HEK293 (cell line): ENCODE results near the gene IP6K2.

ENCODE experiments used
- CTCF ChIP-seq: fragments of 450-650 bp; formaldehyde crosslinking; IDR thresholded peaks from 2 replicates; pipeline ENCODE4 v1.5.1; 2016; ENCODE audit warnings: missing biosample characterization, missing genetic modification characterization
- IKZF3 ChIP-seq: fragments of 450-650 bp; IDR thresholded peaks from 2 replicates; pipeline ENCODE4 v1.5.0; 2018; ENCODE audit warnings: missing biosample characterization, mild to moderate bottlenecking, missing genetic modification characterization, moderate library complexity
- MZF1 ChIP-seq: fragments of 450-650 bp; formaldehyde crosslinking; IDR thresholded peaks from 2 replicates; pipeline ENCODE4 v1.5.1; 2017; ENCODE audit warnings: missing biosample characterization, missing genetic modification characterization, borderline replicate concordance
- OVOL3 ChIP-seq: fragments of 450-650 bp; formaldehyde crosslinking; IDR thresholded peaks from 2 replicates; pipeline ENCODE4 v1.5.1; 2016; ENCODE audit warnings: missing biosample characterization, missing genetic modification characterization
- PBX3 ChIP-seq: sonication (generic); formaldehyde crosslinking; IDR thresholded peaks from 2 replicates; pipeline ENCODE4 v1.8.1; 2022; ENCODE audit warnings: mild to moderate bottlenecking, moderate library complexity, missing genetic modification reagents
- ZEB2 ChIP-seq: fragments of 450-650 bp; formaldehyde crosslinking; IDR thresholded peaks from 2 replicates; pipeline ENCODE4 v1.5.1; 2016; ENCODE audit warnings: missing biosample characterization, missing genetic modification characterization
- ZFP3 ChIP-seq: fragments of 450-650 bp; formaldehyde crosslinking; IDR thresholded peaks from 2 replicates; pipeline ENCODE4 v1.5.1; 2016; ENCODE audit warnings: low read depth, missing biosample characterization, missing genetic modification characterization
- ZFP37 ChIP-seq: fragments of 450-650 bp; formaldehyde crosslinking; IDR thresholded peaks from 2 replicates; pipeline ENCODE4 v1.5.1; 2016; ENCODE audit warnings: missing biosample characterization, missing genetic modification characterization
- ZIC2 ChIP-seq: fragments of 450-650 bp; formaldehyde crosslinking; IDR thresholded peaks from 2 replicates; pipeline ENCODE4 v1.5.1; 2016; ENCODE audit warnings: missing biosample characterization, missing genetic modification characterization
- ZNF148 ChIP-seq: fragments of 450-650 bp; formaldehyde crosslinking; IDR thresholded peaks from 2 replicates; pipeline ENCODE4 v1.5.0; 2017; ENCODE audit warnings: missing biosample characterization, missing genetic modification characterization, borderline replicate concordance
- ZNF157 ChIP-seq: fragments of 450-650 bp; formaldehyde crosslinking; IDR thresholded peaks from 2 replicates; pipeline ENCODE4 v1.5.1; 2016; ENCODE audit warnings: missing biosample characterization, missing genetic modification characterization
- ZNF18 ChIP-seq: fragments of 450-650 bp; formaldehyde crosslinking; IDR thresholded peaks from 2 replicates; pipeline ENCODE4 v1.5.1; 2016; ENCODE audit warnings: missing biosample characterization, missing genetic modification characterization
- ZNF324 ChIP-seq: fragments of 450-650 bp; formaldehyde crosslinking; IDR thresholded peaks from 2 replicates; pipeline ENCODE4 v1.5.1; 2016; ENCODE audit warnings: missing biosample characterization, missing genetic modification characterization
- ZNF354C ChIP-seq: fragments of 450-650 bp; formaldehyde crosslinking; IDR thresholded peaks from 2 replicates; pipeline ENCODE4 v1.5.1; 2016; ENCODE audit warnings: missing biosample characterization, missing genetic modification characterization, low read depth, borderline replicate concordance
- ZNF473 ChIP-seq: fragments of 450-650 bp; formaldehyde crosslinking; IDR thresholded peaks from 2 replicates; pipeline ENCODE4 v1.5.1; 2017; ENCODE audit warnings: missing biosample characterization, missing genetic modification characterization
- ZNF544 ChIP-seq: fragments of 450-650 bp; formaldehyde crosslinking; IDR thresholded peaks from 2 replicates; pipeline ENCODE4 v1.5.0; 2017; ENCODE audit warnings: missing biosample characterization, missing genetic modification characterization
- ZNF654 ChIP-seq: fragments of 450-650 bp; formaldehyde crosslinking; IDR thresholded peaks from 2 replicates; pipeline ENCODE4 v1.5.1; 2016; ENCODE audit warnings: low read depth, missing biosample characterization, missing genetic modification characterization
- ZNF658 ChIP-seq: fragments of 450-650 bp; formaldehyde crosslinking; IDR thresholded peaks from 2 replicates; pipeline ENCODE4; 2016; ENCODE audit warnings: missing biosample characterization, missing genetic modification characterization
- ZNF670 ChIP-seq: fragments of 450-650 bp; formaldehyde crosslinking; IDR thresholded peaks from 2 replicates; pipeline ENCODE4 v1.5.1; 2016; ENCODE audit warnings: missing biosample characterization, missing genetic modification characterization, low read depth
- ZNF747 ChIP-seq: fragments of 450-650 bp; formaldehyde crosslinking; IDR thresholded peaks from 2 replicates; pipeline ENCODE4 v1.5.1; 2016; ENCODE audit warnings: missing biosample characterization, missing genetic modification characterization
- ZNF785 ChIP-seq: fragments of 450-650 bp; formaldehyde crosslinking; IDR thresholded peaks from 2 replicates; pipeline ENCODE4 v1.5.1; 2016; ENCODE audit warnings: missing biosample characterization, missing genetic modification characterization
- TF ChIP-seq, protein P1 (sequence below): fragments of 450-650 bp; formaldehyde crosslinking; IDR thresholded peaks from 2 replicates; pipeline ENCODE4 v1.5.1; 2016; ENCODE audit warnings: missing biosample characterization, missing genetic modification characterization
- TF ChIP-seq, protein P2 (sequence below): fragments of 450-650 bp; formaldehyde crosslinking; IDR thresholded peaks from 2 replicates; pipeline ENCODE4 v1.5.1; 2016; ENCODE audit warnings: missing biosample characterization, missing genetic modification characterization, borderline replicate concordance

IP6K2 gene

DNA sequence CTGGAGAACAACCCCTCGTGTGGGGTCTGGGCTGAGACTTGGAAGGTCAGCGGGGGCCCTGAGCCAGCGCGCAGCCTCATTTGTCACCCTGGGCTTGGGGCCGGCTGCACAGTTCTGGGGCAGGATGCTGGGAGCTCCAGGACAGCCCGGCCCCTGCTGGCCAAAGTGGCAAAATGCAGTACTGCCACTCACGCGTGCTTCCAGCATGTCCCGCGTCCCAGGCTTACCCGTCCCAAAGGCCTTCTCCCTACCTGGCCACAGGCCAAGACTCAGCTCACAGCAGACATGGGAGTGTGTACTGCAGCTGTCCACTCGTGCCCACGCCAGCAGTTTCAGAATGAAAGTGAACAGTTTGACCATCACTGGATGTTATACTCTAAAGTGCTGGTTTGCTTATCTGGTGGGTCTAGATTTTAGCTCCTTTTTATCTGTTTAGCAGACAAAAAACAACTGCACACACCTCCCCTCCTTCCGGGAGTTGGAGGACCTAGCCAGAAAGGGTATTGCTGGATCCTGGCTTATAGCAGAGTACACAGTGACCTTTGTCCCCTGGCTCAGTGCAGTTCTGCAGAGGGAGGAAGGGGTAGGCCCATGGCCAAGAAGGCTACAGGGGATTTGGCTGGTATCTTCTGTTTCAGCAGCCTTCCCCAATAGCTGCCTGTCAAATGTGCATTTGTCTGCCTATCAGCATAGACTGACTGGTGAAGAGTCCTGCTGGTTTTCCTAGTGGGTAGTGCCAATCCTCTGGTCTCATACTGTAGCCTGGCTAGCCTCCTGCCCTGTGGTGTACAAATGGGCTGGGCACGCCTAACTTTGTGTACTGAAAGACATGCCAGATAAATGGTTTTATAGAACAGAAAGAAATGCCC lies 23.2 kb upstream of the IP6K2 start (continued):
- TF ChIP-seq ZEB2 (tag by site-specific recombination), result no peak
- TF ChIP-seq ZFP37 (tag by site-specific recombination), result 0 out of 2 replicates have a peak, but pooled peaks have one; percentile 55
- TF ChIP-seq, protein P1, sequence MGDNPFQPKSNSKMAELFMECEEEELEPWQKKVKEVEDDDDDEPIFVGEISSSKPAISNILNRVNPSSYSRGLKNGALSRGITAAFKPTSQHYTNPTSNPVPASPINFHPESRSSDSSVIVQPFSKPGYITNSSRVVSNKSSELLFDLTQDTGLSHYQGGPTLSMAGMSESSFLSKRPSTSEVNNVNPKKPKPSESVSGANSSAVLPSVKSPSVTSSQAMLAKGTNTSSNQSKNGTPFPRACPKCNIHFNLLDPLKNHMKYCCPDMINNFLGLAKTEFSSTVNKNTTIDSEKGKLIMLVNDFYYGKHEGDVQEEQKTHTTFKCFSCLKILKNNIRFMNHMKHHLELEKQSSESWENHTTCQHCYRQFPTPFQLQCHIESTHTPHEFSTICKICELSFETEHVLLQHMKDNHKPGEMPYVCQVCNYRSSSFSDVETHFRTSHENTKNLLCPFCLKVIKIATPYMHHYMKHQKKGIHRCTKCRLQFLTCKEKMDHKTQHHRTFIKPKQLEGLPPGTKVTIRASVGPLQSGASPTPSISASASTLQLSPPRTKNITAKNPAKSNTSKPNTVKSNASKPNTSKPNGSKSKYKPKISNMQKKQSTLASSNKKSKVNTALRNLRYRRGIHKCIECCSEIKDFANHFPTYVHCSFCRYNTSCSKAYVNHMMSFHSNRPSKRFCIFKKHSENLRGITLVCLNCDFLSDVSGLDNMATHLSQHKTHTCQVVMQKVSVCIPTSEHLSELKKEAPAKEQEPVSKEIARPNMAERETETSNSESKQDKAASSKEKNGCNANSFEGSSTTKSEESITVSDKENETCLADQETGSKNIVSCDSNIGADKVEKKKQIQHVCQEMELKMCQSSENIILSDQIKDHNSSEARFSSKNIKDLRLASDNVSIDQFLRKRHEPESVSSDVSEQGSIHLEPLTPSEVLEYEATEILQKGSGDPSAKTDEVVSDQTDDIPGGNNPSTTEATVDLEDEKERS (tag by site-specific recombination), result no peak
- TF ChIP-seq ZNF747 (tag by site-specific recombination), result no peak
- TF ChIP-seq ZNF670, result no peak
- TF ChIP-seq ZFP3 (tag by site-specific recombination), result no peak
- no peak for TF ChIP-seq ZNF473
- TF ChIP-seq ZNF157 (tag by site-specific recombination), result no peak
- 0 out of 2 replicates have a peak, but pooled peaks have one; percentile 72 for TF ChIP-seq ZNF785 (tag by site-specific recombination)
- no peak for TF ChIP-seq PBX3 (CRISPR knock-in tag)
- TF ChIP-seq ZIC2 (tag by site-specific recombination), result no peak
- no peak for TF ChIP-seq ZNF354C (tag by site-specific recombination)
- no peak for TF ChIP-seq MZF1
- no peak for TF ChIP-seq ZNF544 (tag by site-specific recombination)
- TF ChIP-seq ZNF654 (tag by site-specific recombination), result peak; percentile 33
- TF ChIP-seq, protein P2, sequence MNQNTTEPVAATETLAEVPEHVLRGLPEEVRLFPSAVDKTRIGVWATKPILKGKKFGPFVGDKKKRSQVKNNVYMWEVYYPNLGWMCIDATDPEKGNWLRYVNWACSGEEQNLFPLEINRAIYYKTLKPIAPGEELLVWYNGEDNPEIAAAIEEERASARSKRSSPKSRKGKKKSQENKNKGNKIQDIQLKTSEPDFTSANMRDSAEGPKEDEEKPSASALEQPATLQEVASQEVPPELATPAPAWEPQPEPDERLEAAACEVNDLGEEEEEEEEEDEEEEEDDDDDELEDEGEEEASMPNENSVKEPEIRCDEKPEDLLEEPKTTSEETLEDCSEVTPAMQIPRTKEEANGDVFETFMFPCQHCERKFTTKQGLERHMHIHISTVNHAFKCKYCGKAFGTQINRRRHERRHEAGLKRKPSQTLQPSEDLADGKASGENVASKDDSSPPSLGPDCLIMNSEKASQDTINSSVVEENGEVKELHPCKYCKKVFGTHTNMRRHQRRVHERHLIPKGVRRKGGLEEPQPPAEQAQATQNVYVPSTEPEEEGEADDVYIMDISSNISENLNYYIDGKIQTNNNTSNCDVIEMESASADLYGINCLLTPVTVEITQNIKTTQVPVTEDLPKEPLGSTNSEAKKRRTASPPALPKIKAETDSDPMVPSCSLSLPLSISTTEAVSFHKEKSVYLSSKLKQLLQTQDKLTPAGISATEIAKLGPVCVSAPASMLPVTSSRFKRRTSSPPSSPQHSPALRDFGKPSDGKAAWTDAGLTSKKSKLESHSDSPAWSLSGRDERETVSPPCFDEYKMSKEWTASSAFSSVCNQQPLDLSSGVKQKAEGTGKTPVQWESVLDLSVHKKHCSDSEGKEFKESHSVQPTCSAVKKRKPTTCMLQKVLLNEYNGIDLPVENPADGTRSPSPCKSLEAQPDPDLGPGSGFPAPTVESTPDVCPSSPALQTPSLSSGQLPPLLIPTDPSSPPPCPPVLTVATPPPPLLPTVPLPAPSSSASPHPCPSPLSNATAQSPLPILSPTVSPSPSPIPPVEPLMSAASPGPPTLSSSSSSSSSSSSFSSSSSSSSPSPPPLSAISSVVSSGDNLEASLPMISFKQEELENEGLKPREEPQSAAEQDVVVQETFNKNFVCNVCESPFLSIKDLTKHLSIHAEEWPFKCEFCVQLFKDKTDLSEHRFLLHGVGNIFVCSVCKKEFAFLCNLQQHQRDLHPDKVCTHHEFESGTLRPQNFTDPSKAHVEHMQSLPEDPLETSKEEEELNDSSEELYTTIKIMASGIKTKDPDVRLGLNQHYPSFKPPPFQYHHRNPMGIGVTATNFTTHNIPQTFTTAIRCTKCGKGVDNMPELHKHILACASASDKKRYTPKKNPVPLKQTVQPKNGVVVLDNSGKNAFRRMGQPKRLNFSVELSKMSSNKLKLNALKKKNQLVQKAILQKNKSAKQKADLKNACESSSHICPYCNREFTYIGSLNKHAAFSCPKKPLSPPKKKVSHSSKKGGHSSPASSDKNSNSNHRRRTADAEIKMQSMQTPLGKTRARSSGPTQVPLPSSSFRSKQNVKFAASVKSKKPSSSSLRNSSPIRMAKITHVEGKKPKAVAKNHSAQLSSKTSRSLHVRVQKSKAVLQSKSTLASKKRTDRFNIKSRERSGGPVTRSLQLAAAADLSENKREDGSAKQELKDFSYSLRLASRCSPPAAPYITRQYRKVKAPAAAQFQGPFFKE (tag by site-specific recombination), result no peak
- no peak for TF ChIP-seq ZNF148
- TF ChIP-seq OVOL3, result no peak
- no peak for TF ChIP-seq ZNF18
- no peak for TF ChIP-seq ZNF324 (tag by site-specific recombination)
- peak; percentile 70 for TF ChIP-seq CTCF (tag by site-specific recombination)
- TF ChIP-seq IKZF3 (tag by site-specific recombination), result peak; percentile 73
- TF ChIP-seq ZNF658 (tag by site-specific recombination), result no peak
